Omental fat pad (tissue), 4 donors: ENCODE results near the gene MSH5. TPM values are rescaled to one million over a fixed set of nuclear protein-coding genes. Genes with fewer than 3 reads are reported as not detected.
"Not testable (repeated sequence)": the region's sequence is repeated elsewhere in the genome, so short reads cannot be mapped to it uniquely, and the experiment has no call there.

Experiments
- ATAC-seq: fragments of 150-250 bp; one replicate; pipeline ENCODE4 v1.9.1; 2016; ENCODE audit warnings: mild to moderate bottlenecking, moderate library complexity; ENCODE audit not compliant: low FRiP score
- DNase-seq: peaks from one replicate; pipeline ENCODE4 v3.0.0-alpha.2; 2019; ENCODE audit warnings: low spot score
- small RNA-seq: library from RNA; depleted of rRNA; stranded (forward); fragments of <200 nt; gene quantifications from one replicate; pipeline ENCODE3, GENCODE V24; 2016
- total RNA-seq, 4 donors: library from RNA; depleted of rRNA; stranded (reverse); fragments of >200 nt; gene quantifications; one replicate each; pipeline ENCODE4 v1.1.0, GENCODE V29; 2016
- TF ChIP-seq, protein P1 (sequence below), 3 donors: fragments of 450-650 bp; IDR thresholded peaks; one replicate each; pipeline ENCODE4 v1.5.1; 2016 to 2017; ENCODE audit warnings: antibody characterized with exemption in 3 of 3, mild to moderate bottlenecking in 3 of 3, moderate library complexity in 2 of 3

The MSH5 gene
- total RNA-seq, 4 donors from 2014 or later: 5.4 to 17.0 (median 7.3) TPM

- ATAC-seq (peak; percentile 93), DNase-seq (peak; percentile 89)
- TF ChIP-seq, protein P1, sequence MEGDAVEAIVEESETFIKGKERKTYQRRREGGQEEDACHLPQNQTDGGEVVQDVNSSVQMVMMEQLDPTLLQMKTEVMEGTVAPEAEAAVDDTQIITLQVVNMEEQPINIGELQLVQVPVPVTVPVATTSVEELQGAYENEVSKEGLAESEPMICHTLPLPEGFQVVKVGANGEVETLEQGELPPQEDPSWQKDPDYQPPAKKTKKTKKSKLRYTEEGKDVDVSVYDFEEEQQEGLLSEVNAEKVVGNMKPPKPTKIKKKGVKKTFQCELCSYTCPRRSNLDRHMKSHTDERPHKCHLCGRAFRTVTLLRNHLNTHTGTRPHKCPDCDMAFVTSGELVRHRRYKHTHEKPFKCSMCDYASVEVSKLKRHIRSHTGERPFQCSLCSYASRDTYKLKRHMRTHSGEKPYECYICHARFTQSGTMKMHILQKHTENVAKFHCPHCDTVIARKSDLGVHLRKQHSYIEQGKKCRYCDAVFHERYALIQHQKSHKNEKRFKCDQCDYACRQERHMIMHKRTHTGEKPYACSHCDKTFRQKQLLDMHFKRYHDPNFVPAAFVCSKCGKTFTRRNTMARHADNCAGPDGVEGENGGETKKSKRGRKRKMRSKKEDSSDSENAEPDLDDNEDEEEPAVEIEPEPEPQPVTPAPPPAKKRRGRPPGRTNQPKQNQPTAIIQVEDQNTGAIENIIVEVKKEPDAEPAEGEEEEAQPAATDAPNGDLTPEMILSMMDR (IDR thresholded peaks at IDR 0.05): peak in 1 of 3 donors; percentile 30
Observed at GRCh38 chr6:31806470-31807272, 66.9 kb downstream of the MSH5 start, which contains the start of gene LSM2. TSS of gene LSM2 (minus strand) at chr6:31806966. CDS start at chr6:31806757, 209 bp downstream.

DNA sequence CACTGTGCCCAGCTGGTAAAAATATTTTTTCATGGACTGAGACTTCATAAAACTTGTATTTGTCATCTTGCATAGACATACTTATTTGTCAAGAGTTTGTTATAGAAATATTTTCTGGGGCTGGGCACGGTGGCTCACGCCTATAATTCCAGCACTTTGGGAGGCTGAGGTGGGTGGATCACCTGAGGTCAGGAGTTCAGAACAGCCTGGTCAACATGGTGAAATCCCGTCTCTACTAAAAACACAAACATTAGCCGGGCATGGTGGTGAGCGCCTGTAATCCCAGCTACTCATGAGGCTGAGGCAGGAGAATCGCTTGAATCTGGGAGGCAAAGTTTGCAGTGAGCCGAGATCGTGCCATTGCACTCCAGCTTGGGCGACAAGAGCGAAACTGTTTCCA is 68.8 kb downstream of the MSH5 start:
- DNase-seq: not testable (repeated sequence)

DNA sequence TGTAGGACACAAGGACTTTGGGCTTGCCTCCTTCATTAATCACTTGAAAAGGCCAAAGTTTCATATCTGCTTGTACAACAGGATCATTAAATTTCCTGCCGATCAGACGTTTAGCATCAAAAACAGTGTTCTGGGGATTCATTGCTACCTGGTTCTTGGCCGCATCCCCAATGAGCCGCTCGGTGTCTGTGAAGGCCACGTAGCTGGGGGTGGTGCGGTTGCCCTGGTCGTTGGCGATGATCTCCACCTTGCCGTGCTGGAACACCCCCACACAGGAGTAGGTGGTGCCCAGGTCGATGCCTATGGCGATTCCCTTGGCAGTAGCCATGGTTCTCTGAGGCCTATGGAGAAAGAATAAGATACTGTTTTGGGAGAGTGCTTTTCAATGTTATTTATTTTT is 71.8 kb downstream of the MSH5 start:
- no peak for DNase-seq
- TF ChIP-seq, protein P1 (IDR thresholded peaks at IDR 0.05): no peak

More for the DNA sequence above, 68.8 kb downstream of the MSH5 start:
- not testable (repeated sequence) for ATAC-seq

More for the DNA sequence above, 71.8 kb downstream of the MSH5 start:
- no peak for ATAC-seq

Small RNA genes lying within 50 kb of the gene (small RNA-seq; reads per million reads assigned to genes)
- gene LY6G6D (not detected), gene MIR4646 (not detected), gene MSH5-SAPCD1 (not detected), gene RF00019 (not detected), gene RNU6-850P (not detected), gene SAPCD1 (not detected)

Other genes with a start within 250 kb of the MSH5 start
- 1 to 10 TPM; 3.3 to 5.8 (median 5.8) TPM for gene MICB, start 241.9 kb upstream of the MSH5 start, total RNA-seq
- gene MCCD1, start 211.0 kb upstream of the MSH5 start, total RNA-seq: not detected
- gene DDX39B, start 198.0 kb upstream of the MSH5 start, total RNA-seq: 100 to 1,000 TPM; 244 to 322 (median 271) TPM
- 1 to 10 TPM in 2 of 4 donors, under 1 TPM in 1, not detected in 1; 0.74 to 2.6 (median 2.4) TPM for gene ATP6V1G2, start 193.4 kb upstream of the MSH5 start, total RNA-seq
- 10 to 100 TPM; 11.0 to 21.6 (median 16.3) TPM for gene NFKBIL1, start 192.4 kb upstream of the MSH5 start, total RNA-seq
- not detected for gene LTA, start 167.7 kb upstream of the MSH5 start, total RNA-seq
- gene TNF, start 164.4 kb upstream of the MSH5 start, total RNA-seq: 1 to 10 TPM in 1 of 4 donors, under 1 TPM in 2, not detected in 1; 0.65 to 1.5 (median 0.96) TPM
- gene LTB, start 157.6 kb upstream of the MSH5 start, total RNA-seq: 1 to 10 TPM in 3 of 4 donors, under 1 TPM in 1; 0.72 to 5.5 (median 1.9) TPM
- gene LST1, start 153.7 kb upstream of the MSH5 start, total RNA-seq: 10 to 100 TPM; 16.3 to 34.2 (median 19.2) TPM
- gene NCR3, start 147.0 kb upstream of the MSH5 start, total RNA-seq: not detected
- 10 to 100 TPM; 57.3 to 95.1 (median 81.8) TPM for gene AIF1, start 124.8 kb upstream of the MSH5 start, total RNA-seq
- gene PRRC2A, start 119.3 kb upstream of the MSH5 start, total RNA-seq: 100 to 1,000 TPM in 1 of 4 donors, 10 to 100 TPM in 3; 44.8 to 111 (median 65.4) TPM
- 100 to 1,000 TPM; 137 to 231 (median 157) TPM for gene BAG6, start 87.3 kb upstream of the MSH5 start, total RNA-seq
- gene APOM, start 84.1 kb upstream of the MSH5 start, total RNA-seq: 1 to 10 TPM; 2.4 to 5.0 (median 3.6) TPM
- gene C6orf47, start 79.2 kb upstream of the MSH5 start, total RNA-seq: 10 to 100 TPM; 16.8 to 24.7 (median 21.2) TPM
- gene GPANK1, start 75.0 kb upstream of the MSH5 start, total RNA-seq: 10 to 100 TPM in 3 of 4 donors, 1 to 10 TPM in 1; 7.1 to 23.6 (median 15.6) TPM
- 100 to 1,000 TPM; 130 to 202 (median 184) TPM for gene CSNK2B, start 73.9 kb upstream of the MSH5 start, total RNA-seq
- 10 to 100 TPM in 3 of 4 donors, 1 to 10 TPM in 1; 7.4 to 16.9 (median 11.3) TPM for gene LY6G5B, start 70.0 kb upstream of the MSH5 start, total RNA-seq
- 1 to 10 TPM in 2 of 4 donors, under 1 TPM in 1, not detected in 1; 0.84 to 4.5 (median 1.3) TPM for gene LY6G5C, start 58.9 kb upstream of the MSH5 start, total RNA-seq
- 10 to 100 TPM; 41.8 to 62.8 (median 57.4) TPM for gene ABHD16A, start 36.7 kb upstream of the MSH5 start, total RNA-seq
- gene LY6G6F, start 33.1 kb upstream of the MSH5 start, total RNA-seq: not detected
- not detected for gene LY6G6D, start 24.7 kb upstream of the MSH5 start, total RNA-seq
- gene LY6G6C, start 18.3 kb upstream of the MSH5 start, total RNA-seq: under 1 TPM in 1 of 4 donors, not detected in 3; 0.74 TPM
- under 1 TPM in 1 of 4 donors, not detected in 3; 0.84 TPM for gene MPIG6B, start 16.6 kb upstream of the MSH5 start, total RNA-seq
- 100 to 1,000 TPM; 103 to 148 (median 115) TPM for gene DDAH2, start 10.7 kb upstream of the MSH5 start, total RNA-seq
- 100 to 1,000 TPM; 244 to 443 (median 336) TPM for gene CLIC1, start 3.5 kb upstream of the MSH5 start, total RNA-seq
- not detected for gene SAPCD1, start 22.7 kb downstream of the MSH5 start, total RNA-seq
- gene VWA7, start 37.3 kb downstream of the MSH5 start, total RNA-seq: 1 to 10 TPM in 1 of 4 donors, under 1 TPM in 2, not detected in 1; 0.36 to 1.6 (median 0.56) TPM
- 10 to 100 TPM; 31.6 to 47.0 (median 34.6) TPM for gene VARS1, start 55.7 kb downstream of the MSH5 start, total RNA-seq
- gene LSM2, start 67.0 kb downstream of the MSH5 start, total RNA-seq: 10 to 100 TPM; 19.8 to 35.1 (median 30.4) TPM
- 1 to 10 TPM in 3 of 4 donors, under 1 TPM in 1; 0.48 to 3.0 (median 1.9) TPM for gene HSPA1L, start 75.3 kb downstream of the MSH5 start, total RNA-seq
- 1,000 to 10,000 TPM in 1 of 4 donors, 100 to 1,000 TPM in 3; 155 to 1,684 (median 309) TPM for gene HSPA1A, start 75.5 kb downstream of the MSH5 start, total RNA-seq
- 1,000 to 10,000 TPM in 1 of 4 donors, 100 to 1,000 TPM in 3; 174 to 1,642 (median 258) TPM for gene HSPA1B, start 87.7 kb downstream of the MSH5 start, total RNA-seq
- gene NEU1, start 122.8 kb downstream of the MSH5 start, total RNA-seq: 10 to 100 TPM; 44.1 to 63.8 (median 55.2) TPM
- gene SLC44A4, start 139.0 kb downstream of the MSH5 start, total RNA-seq: under 1 TPM in 3 of 4 donors, not detected in 1; 0.19 to 0.84 (median 0.38) TPM
- gene EHMT2, start 157.7 kb downstream of the MSH5 start, total RNA-seq: 10 to 100 TPM; 17.4 to 25.9 (median 20.0) TPM
- 1 to 10 TPM in 3 of 4 donors, under 1 TPM in 1; 0.48 to 1.9 (median 1.4) TPM for gene ZBTB12, start 162.1 kb downstream of the MSH5 start, total RNA-seq
- 10 to 100 TPM; 30.6 to 96.1 (median 46.0) TPM for gene C2, start 187.7 kb downstream of the MSH5 start, total RNA-seq
- gene CFB, start 206.1 kb downstream of the MSH5 start, total RNA-seq: 1,000 to 10,000 TPM in 1 of 4 donors, 100 to 1,000 TPM in 2, 10 to 100 TPM in 1; 16.7 to 1,024 (median 264) TPM
- gene NELFE, start 219.0 kb downstream of the MSH5 start, total RNA-seq: 10 to 100 TPM; 67.0 to 94.0 (median 75.0) TPM
- 10 to 100 TPM; 31.3 to 50.8 (median 44.8) TPM for gene SKIC2, start 219.2 kb downstream of the MSH5 start, total RNA-seq
- 10 to 100 TPM; 15.6 to 19.9 (median 18.4) TPM for gene DXO, start 232.1 kb downstream of the MSH5 start, total RNA-seq
- 100 to 1,000 TPM in 3 of 4 donors, 10 to 100 TPM in 1; 16.6 to 652 (median 239) TPM for gene C4A, start 242.1 kb downstream of the MSH5 start, total RNA-seq